ENCODE measurements around the gene SLC30A10. TPM values are rescaled to one million over a fixed set of nuclear protein-coding genes. Genes with fewer than 3 reads are reported as not detected.
"Not testable (repeated sequence)": the region's sequence is repeated elsewhere in the genome, so short reads cannot be mapped to it uniquely, and the experiment has no call there.

The SLC30A10 gene
- total and polyA plus RNA-seq, 4 donors = 15.9 to 27.1 (median 18.5) TPM

DNA sequence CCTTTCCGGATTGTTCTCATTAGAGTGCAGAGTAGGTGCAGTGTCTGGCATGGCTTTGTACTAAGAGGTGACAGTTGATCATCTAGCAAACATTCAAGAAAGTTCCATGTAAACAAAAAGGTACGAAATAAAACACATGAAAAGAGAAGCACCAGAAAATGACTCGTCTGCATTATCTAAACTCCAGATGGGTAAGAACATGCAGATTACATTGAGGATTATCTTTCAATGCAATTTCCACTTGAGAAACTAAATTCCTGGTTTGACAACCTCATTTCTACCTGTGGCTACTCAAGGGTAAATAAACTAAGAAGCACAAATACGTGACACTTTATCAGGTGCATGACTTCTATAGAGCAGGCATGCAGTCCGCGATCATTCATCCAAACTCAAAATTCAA, 17.6 kb downstream of the SLC30A10 start:
- H3K9me3 ChIP-seq (ENCODE audit: control insufficient read depth, insufficient read depth, low read length) = no peaks in the 10 kb centered on the region
- H3K4me3 ChIP-seq (ENCODE audit: low read depth, low read length) = no peak overlapping the region
- H3K4me1 ChIP-seq (ENCODE audit: control insufficient read depth, insufficient read depth, low read length) = no peaks in the 10 kb centered on the region
- no peak for DNase-seq (ENCODE audit: low read depth in 4 of 6, low spot score in 6 of 6)
- no peaks in the 10 kb centered on the region for H3K27me3 ChIP-seq (ENCODE audit: control insufficient read depth, insufficient read depth, low read length)
- H3K27ac ChIP-seq (ENCODE audit: low read depth, low read length) = no peak overlapping the region
- H3K36me3 ChIP-seq (ENCODE audit: control insufficient read depth, insufficient read depth, low read length) = peaks cover 4% of the 10 kb centered on the region
- 63% methylated on average over 2 of the region's 6 CpGs for WGBS (ENCODE audit: insufficient coverage)

DNA sequence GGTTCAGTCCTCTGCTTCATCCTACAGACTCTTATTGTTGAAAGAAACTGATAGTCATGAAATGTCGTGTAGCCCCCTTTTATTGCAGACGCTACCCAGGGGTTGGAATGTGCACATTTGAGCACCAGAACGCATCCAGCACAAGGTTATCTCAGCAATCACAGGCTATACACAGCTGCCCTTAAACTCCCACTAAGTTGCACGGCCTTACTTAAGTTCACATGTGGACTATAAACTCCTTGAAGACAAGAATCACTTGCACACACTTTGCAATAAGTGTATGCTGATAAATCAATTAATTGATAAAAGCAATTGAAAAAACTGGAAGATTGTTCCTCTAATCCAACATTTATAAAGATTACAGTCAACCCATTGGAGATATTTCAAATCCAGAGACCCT, 18.9 kb downstream of the SLC30A10 start:
- 71% methylated on average over 3 of the region's 4 CpGs for WGBS (ENCODE audit: insufficient coverage)
- Histone ChIP-seq H3K27ac (ENCODE audit: low read depth, low read length) (no peak overlapping the region), H3K36me3 (ENCODE audit: control insufficient read depth, insufficient read depth, low read length) (no peaks in the 10 kb centered on the region), H3K9me3 (ENCODE audit: control insufficient read depth, insufficient read depth, low read length) (no peaks in the 10 kb centered on the region), H3K4me1 (ENCODE audit: control insufficient read depth, insufficient read depth, low read length) (no peaks in the 10 kb centered on the region), H3K4me3 (ENCODE audit: low read depth, low read length) (no peak overlapping the region), H3K27me3 (ENCODE audit: control insufficient read depth, insufficient read depth, low read length) (no peaks in the 10 kb centered on the region)
- no peak for DNase-seq (ENCODE audit: low read depth in 4 of 6, low spot score in 6 of 6)

DNA sequence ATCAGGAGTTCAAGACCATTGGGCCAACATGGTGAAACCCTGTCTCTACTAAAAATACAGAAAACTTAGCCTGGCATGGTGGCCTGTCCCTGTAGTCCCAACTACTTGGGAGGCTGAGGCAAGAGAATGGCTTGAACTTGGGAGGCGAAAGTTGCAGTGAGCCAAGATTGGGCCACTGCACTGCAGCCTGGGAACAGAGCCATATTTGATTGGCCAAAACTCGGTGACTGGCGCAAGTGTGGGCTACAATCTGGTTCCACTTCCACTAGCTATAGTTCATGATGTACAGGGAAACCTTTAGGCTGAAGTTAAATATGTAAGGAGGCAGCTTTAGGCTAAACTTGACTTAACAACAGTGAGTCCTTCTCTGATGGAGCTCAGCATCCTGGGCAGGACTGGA, 20.2 kb downstream of the SLC30A10 start:
- H3K36me3 ChIP-seq (ENCODE audit: control insufficient read depth, insufficient read depth, low read length) = no peaks in the 10 kb centered on the region
- no peak overlapping the region for H3K4me3 ChIP-seq (ENCODE audit: low read depth, low read length)
- no peak overlapping the region for H3K27ac ChIP-seq (ENCODE audit: low read depth, low read length)
- no peaks in the 10 kb centered on the region for H3K9me3 ChIP-seq (ENCODE audit: control insufficient read depth, insufficient read depth, low read length)
- no peaks in the 10 kb centered on the region for H3K4me1 ChIP-seq (ENCODE audit: control insufficient read depth, insufficient read depth, low read length)
- no peak for DNase-seq (ENCODE audit: low read depth in 4 of 6, low spot score in 6 of 6)
- 100% methylated on average over 3 of the region's 3 CpGs for WGBS (ENCODE audit: insufficient coverage)
- no peaks in the 10 kb centered on the region for H3K27me3 ChIP-seq (ENCODE audit: control insufficient read depth, insufficient read depth, low read length)

DNA sequence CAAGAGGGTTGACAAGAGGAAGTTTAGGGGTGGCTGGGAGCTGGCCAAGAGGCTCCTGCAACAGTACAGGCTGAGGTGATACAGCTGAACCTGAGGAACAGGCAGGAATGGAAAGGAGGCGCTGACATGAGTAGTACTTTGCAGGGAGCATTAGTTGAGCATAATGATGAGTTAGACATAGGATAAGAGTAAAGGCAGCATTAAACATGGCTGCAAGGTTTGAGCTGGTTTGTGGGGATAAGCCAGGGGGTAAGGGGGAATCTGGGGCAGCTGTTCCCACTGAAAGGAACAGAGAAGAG, 20.6 kb downstream of the SLC30A10 start:
- no peaks in the 10 kb centered on the region for H3K27me3 ChIP-seq (ENCODE audit: control insufficient read depth, insufficient read depth, low read length)
- no peak for DNase-seq (ENCODE audit: low read depth in 4 of 6, low spot score in 6 of 6)
- H3K9me3 ChIP-seq (ENCODE audit: control insufficient read depth, insufficient read depth, low read length) = no peaks in the 10 kb centered on the region
- H3K4me1 ChIP-seq (ENCODE audit: control insufficient read depth, insufficient read depth, low read length) = no peaks in the 10 kb centered on the region
- WGBS (ENCODE audit: insufficient coverage) = 100% methylated on average over 1 of the region's 1 CpG
- H3K27ac ChIP-seq (ENCODE audit: low read depth, low read length) = no peak overlapping the region
- H3K36me3 ChIP-seq (ENCODE audit: control insufficient read depth, insufficient read depth, low read length) = no peaks in the 10 kb centered on the region
- no peak overlapping the region for H3K4me3 ChIP-seq (ENCODE audit: low read depth, low read length)

DNA sequence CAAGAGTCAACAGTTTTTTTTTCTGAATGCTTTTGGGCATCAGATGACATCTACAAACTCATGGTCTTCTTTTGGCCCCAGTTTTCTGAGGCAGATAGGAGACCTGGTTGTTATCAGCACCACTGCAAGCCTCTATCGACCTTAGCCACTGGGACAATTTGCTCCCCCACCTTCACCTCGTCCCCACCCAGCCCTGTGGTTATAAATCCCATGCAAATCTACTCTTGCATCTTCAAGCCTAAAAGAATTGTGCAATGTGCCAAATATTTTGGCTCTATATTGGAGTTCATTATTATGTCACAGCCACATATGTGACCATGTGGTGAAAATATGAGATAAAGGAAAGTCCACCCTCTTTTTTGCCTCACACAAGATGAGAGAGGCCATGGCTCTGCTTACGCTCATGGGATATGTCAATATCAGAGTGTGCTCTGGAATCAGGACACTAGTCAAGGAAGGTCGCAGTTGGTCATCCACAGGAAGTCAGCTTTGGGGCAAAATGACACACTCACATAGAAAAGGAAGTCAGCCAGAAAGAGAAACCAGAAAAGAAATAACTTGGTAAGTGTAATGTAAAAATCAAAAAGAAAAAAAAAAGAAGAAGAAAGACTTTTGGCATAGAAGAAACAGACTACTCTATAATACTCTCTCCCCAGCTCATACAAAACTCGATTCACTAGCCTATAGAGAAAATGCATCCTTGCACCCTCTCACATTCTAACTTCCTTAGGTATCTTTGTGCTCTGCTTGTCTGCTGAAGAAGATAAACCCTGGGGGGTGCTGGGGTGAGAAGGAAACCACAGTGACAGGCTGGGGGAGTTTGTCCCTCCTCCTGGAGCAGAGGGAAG, 21.2 kb downstream of the SLC30A10 start:
- no peaks in the 10 kb centered on the region for H3K4me1 ChIP-seq (ENCODE audit: control insufficient read depth, insufficient read depth, low read length)
- H3K27me3 ChIP-seq (ENCODE audit: control insufficient read depth, insufficient read depth, low read length) = no peaks in the 10 kb centered on the region
- H3K4me3 ChIP-seq (ENCODE audit: low read depth, low read length) = no peak overlapping the region
- WGBS (ENCODE audit: insufficient coverage) = no CpG with 5 or more reads among the region's 5 CpGs
- no peaks in the 10 kb centered on the region for H3K9me3 ChIP-seq (ENCODE audit: control insufficient read depth, insufficient read depth, low read length)
- H3K36me3 ChIP-seq (ENCODE audit: control insufficient read depth, insufficient read depth, low read length) = no peaks in the 10 kb centered on the region
- no peak for DNase-seq (ENCODE audit: low read depth in 4 of 6, low spot score in 6 of 6)
- no peak overlapping the region for H3K27ac ChIP-seq (ENCODE audit: low read depth, low read length)

DNA sequence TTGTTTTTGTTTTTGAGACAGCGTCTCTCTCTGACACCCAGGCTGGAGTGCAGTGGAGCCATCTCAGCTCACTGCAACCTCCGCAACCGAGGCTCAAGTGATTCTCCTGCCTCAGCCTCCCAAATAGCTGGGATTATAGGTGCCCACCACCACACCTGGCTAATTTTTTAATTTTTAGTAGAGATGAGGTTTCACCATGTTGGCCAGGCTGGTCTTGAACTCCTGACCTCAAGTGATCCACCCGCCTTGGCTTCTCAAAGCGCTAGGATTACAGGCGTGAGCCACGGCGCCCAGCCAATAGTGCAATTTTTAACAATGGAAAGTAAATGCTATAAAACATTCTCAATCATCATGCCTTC, 21.8 kb downstream of the SLC30A10 start:
- H3K27me3 ChIP-seq (ENCODE audit: control insufficient read depth, insufficient read depth, low read length); DNase-seq (ENCODE audit: low read depth in 4 of 6, low spot score in 6 of 6); H3K9me3 ChIP-seq (ENCODE audit: control insufficient read depth, insufficient read depth, low read length); H3K36me3 ChIP-seq (ENCODE audit: control insufficient read depth, insufficient read depth, low read length); H3K4me3 ChIP-seq (ENCODE audit: low read depth, low read length); H3K27ac ChIP-seq (ENCODE audit: low read depth, low read length); H3K4me1 ChIP-seq (ENCODE audit: control insufficient read depth, insufficient read depth, low read length): not testable (repeated sequence)
- 89% methylated on average over 3 of the region's 8 CpGs for WGBS (ENCODE audit: insufficient coverage)

DNA sequence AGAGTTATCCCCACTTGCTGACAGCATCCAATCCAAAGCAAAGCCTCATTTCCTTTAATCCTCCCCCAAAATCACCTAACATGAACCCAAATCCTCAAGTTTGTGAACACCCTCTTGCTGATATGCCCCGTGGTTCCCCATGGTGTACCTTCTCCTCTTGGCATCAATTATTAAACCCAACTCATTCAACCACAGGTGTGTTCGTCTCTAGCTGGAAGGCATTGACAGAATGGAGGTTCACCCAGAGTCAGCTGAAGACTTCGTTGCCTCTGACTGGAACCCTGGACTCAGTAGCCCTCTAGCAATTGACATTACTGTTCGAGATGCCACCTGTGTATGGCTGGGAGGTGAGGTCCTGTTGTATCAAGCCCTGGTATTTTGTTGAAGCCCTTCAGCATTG, 22.8 kb downstream of the SLC30A10 start:
- H3K4me1 ChIP-seq (ENCODE audit: control insufficient read depth, insufficient read depth, low read length) = no peaks in the 10 kb centered on the region
- H3K9me3 ChIP-seq (ENCODE audit: control insufficient read depth, insufficient read depth, low read length) = no peaks in the 10 kb centered on the region
- H3K27ac ChIP-seq (ENCODE audit: low read depth, low read length) = no peak overlapping the region
- DNase-seq (ENCODE audit: low read depth in 4 of 6, low spot score in 6 of 6) = no peak
- no peaks in the 10 kb centered on the region for H3K36me3 ChIP-seq (ENCODE audit: control insufficient read depth, insufficient read depth, low read length)
- 98% methylated on average over 4 of the region's 4 CpGs for WGBS (ENCODE audit: insufficient coverage)
- H3K27me3 ChIP-seq (ENCODE audit: control insufficient read depth, insufficient read depth, low read length) = no peaks in the 10 kb centered on the region
- H3K4me3 ChIP-seq (ENCODE audit: low read depth, low read length) = no peak overlapping the region

DNA sequence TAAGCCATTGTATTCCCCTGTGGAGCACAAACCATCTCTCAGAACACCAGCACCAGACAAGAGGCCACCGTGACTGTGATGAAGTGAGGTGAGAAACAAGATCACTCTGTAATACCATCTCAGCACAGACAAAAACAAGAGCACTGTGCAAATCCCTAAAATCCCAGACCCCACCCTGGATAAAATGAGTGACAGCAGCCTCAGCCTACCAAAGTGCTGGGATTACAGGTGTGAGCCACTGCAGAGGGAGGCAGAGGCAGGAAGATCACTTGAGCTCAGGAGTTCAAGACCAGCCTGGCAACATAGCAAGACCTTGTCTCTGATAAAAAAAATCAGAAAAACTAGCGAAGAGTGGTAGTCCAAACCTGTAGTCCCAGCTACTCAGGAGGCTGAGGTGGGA, 23.4 kb downstream of the SLC30A10 start:
- Histone ChIP-seq H3K4me1 (ENCODE audit: control insufficient read depth, insufficient read depth, low read length) (no peaks in the 10 kb centered on the region), H3K27me3 (ENCODE audit: control insufficient read depth, insufficient read depth, low read length) (no peaks in the 10 kb centered on the region), H3K27ac (ENCODE audit: low read depth, low read length) (no peak overlapping the region), H3K4me3 (ENCODE audit: low read depth, low read length) (no peak overlapping the region), H3K9me3 (ENCODE audit: control insufficient read depth, insufficient read depth, low read length) (no peaks in the 10 kb centered on the region), H3K36me3 (ENCODE audit: control insufficient read depth, insufficient read depth, low read length) (no peaks in the 10 kb centered on the region)
- WGBS (ENCODE audit: insufficient coverage) = 54% methylated on average over 1 of the region's 2 CpGs
- DNase-seq (ENCODE audit: low read depth in 4 of 6, low spot score in 6 of 6) = no peak

DNA sequence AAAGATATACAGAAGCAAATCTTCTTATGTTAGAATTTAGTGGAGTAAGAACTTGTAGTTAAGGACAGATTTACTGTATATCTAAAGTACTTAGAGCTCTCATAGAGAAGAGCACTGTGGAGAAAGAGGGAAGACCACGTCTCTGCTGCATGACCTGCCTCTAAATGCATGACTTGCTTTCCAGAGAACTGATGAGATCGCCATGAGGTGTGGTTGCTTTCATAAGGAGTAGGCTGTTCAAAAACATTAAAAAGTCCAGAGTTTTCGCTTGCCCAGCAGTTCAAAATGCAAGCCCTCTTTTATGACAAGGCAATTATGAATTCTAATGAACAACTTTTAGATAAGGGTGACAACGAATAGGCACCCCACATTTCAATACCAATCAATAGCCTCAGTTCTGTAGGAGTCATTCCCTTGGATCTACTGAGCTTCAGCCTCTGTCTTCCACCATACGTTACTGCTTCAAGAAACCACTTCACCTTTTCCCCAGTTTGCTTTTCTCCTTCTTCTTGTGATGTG, 24.9 kb downstream of the SLC30A10 start:
- Histone ChIP-seq H3K27me3 (ENCODE audit: control insufficient read depth, insufficient read depth, low read length) (no peaks in the 10 kb centered on the region), H3K4me3 (ENCODE audit: low read depth, low read length) (no peak overlapping the region), H3K36me3 (ENCODE audit: control insufficient read depth, insufficient read depth, low read length) (no peaks in the 10 kb centered on the region), H3K4me1 (ENCODE audit: control insufficient read depth, insufficient read depth, low read length) (no peaks in the 10 kb centered on the region), H3K27ac (ENCODE audit: low read depth, low read length) (no peak overlapping the region), H3K9me3 (ENCODE audit: control insufficient read depth, insufficient read depth, low read length) (no peaks in the 10 kb centered on the region)
- WGBS (ENCODE audit: insufficient coverage) = 89% methylated on average over 1 of the region's 5 CpGs
- no peak for DNase-seq (ENCODE audit: low read depth in 4 of 6, low spot score in 6 of 6)

DNA sequence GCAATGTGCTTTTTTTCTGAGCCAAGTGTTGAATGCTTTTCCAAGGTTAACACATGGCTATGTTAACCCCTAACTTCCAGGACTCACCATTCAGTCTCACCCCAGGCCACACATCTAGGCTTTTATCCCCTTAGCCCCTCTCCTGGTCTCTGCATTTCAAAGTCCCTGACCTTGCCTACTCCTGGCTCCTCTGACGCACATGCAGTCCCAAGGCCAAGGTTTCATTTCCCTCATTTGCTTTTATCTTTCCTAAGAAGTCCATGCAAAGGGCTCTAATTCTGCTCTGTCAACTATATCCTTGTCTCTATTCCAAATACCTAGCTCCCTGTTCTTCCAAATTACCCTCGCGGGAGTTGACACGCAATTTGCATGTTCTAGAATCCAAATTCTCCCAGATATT, 25.4 kb downstream of the SLC30A10 start:
- Histone ChIP-seq H3K4me1 (ENCODE audit: control insufficient read depth, insufficient read depth, low read length) (no peaks in the 10 kb centered on the region), H3K9me3 (ENCODE audit: control insufficient read depth, insufficient read depth, low read length) (no peaks in the 10 kb centered on the region), H3K27ac (ENCODE audit: low read depth, low read length) (no peak overlapping the region), H3K4me3 (ENCODE audit: low read depth, low read length) (no peak overlapping the region), H3K27me3 (ENCODE audit: control insufficient read depth, insufficient read depth, low read length) (no peaks in the 10 kb centered on the region), H3K36me3 (ENCODE audit: control insufficient read depth, insufficient read depth, low read length) (no peaks in the 10 kb centered on the region)
- no peak for DNase-seq (ENCODE audit: low read depth in 4 of 6, low spot score in 6 of 6)
- 75% methylated on average over 1 of the region's 4 CpGs for WGBS (ENCODE audit: insufficient coverage)
